HEK293T (cell line): ENCODE data around the gene MMADHC.

ENCODE experiments used
- ARNT ChIP-seq: fragments of 450-650 bp; IDR thresholded peaks from 2 replicates; pipeline ENCODE4 v1.6.1; 2017; ENCODE audit warnings: mild to moderate bottlenecking
- BHLHE40 ChIP-seq: fragments of 450-650 bp; IDR thresholded peaks from 2 replicates; pipeline ENCODE4 v1.6.1; 2016; ENCODE audit warnings: mild to moderate bottlenecking, moderate library complexity, borderline replicate concordance
- ELF4 ChIP-seq: fragments of 450-650 bp; IDR thresholded peaks from 2 replicates; pipeline ENCODE4 v1.6.1; 2017; ENCODE audit warnings: antibody characterized with exemption
- FOXM1 ChIP-seq: fragments of 450-650 bp; IDR thresholded peaks from 2 replicates; pipeline ENCODE4 v1.6.1; 2017; ENCODE audit warnings: mild to moderate bottlenecking, borderline replicate concordance
- SP1 ChIP-seq: fragments of 450-650 bp; IDR thresholded peaks from 2 replicates; pipeline ENCODE4 v1.6.1; 2017
- SUZ12 ChIP-seq: fragments of 450-650 bp; IDR thresholded peaks from 2 replicates; pipeline ENCODE4 v1.6.1; 2016; ENCODE audit warnings: mild to moderate bottlenecking

DNA sequence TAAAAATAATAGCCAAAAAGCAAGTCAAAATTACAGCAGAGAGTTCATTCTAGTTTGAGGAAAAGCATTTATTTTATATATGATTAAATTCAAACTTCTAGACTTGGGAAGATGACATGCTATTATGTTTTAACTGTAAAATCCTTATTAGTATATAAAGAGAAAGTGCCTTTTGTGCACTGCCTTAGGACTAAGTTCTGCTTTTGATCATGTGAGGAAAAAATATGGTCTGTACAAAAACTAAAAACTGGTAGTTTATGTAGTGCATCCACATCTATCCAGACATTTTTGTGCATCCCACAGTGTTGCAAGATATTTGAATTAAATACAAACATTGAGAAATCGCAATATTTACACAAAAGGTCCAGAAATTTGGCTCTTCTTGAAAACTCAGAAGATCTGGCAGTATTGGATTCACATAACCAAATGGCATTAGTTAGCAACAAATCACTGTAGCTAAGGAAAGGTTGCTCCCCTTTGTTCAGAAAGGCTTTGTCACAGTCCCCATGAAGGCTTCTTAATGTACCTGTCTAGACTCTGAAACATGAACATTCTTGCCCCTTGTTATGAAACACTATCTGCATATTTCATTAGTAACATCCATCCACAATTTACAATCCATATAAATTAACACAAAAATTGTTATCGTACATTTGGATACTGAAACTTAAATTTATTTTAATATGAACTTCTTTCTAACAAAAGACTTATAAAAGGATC lies 2.2 kb downstream of the MMADHC start:
- TF ChIP-seq SP1 = no peak
- no peak for TF ChIP-seq ELF4
- no peak for TF ChIP-seq SUZ12
- TF ChIP-seq BHLHE40 = no peak
- no peak for TF ChIP-seq FOXM1
- no peak for TF ChIP-seq ARNT
